ENCODE results near the gene CEP120. TPM values are rescaled to one million over a fixed set of nuclear protein-coding genes. Genes with fewer than 3 reads are reported as not detected.

Gene CEP120
- total and polyA plus RNA-seq, 4 experiments from 2014 or later, result 18.8 to 70.1 (median 50.5) TPM

DNA sequence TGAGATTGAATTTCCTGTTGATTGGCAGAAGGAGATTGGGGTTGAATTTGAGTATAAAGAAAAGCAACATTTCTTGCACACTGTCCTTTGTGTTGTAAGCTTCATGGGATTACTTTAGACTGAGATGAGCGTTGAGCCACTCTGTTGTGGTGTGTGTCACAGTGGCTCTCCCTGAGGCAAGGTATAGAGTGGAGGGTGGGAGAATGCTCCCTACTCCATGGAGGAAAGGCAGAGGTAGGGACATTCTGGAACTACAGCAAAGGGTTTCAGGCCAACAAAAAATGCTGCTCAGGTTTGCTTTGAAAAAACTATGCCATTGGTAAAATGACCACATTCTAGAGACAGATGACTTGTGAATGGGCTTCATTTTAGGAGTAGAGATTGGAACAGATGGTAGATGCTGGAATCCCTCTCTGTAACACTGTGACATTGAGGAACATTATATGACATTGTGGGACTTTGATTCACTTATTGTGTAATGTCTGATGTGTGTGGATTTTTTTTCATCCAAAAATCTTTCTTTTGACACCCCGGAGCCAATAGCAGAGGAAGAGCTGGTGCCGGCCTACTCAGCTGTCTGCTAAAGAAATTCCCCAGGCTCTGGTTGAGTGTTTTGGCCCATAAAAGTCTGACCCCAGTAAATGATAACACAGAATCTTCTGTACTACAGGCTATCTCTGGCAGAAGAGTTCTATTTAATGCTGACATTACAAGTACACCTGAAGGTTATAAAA is 6.2 kb upstream of the CEP120 start:
- H3K27me3 Mint-ChIP-seq, result peaks cover 0 to 3% of the 10 kb centered on the region in 2 donors
- H3K4me1 ChIP-seq (ENCODE audit: insufficient read depth, low read length), result peaks cover 1% of the 10 kb centered on the region
- H3K4me3 Mint-ChIP-seq, result no peak overlapping the region
- intact Hi-C loops (cut with micrococcal nuclease), result no loop called here
- H3K27ac Mint-ChIP-seq, result no peak overlapping the region
- no peaks in the 10 kb centered on the region for H3K36me3 Mint-ChIP-seq
- CTCF ChIA-PET (ENCODE audit: partially characterized antibody), result no interaction called here
- POLR2A ChIA-PET (ENCODE audit: partially characterized antibody), result no interaction called here
- H3K9me3 ChIP-seq (ENCODE audit: control insufficient read depth in 1 of 2, low read length in 2 of 2), result no peaks in the 10 kb centered on the region
- H3K27me3 ChIP-seq (ENCODE audit: insufficient read depth, low read length), result no peaks in the 10 kb centered on the region
- H3K27ac ChIP-seq (ENCODE audit: low read depth, low read length), result no peak overlapping the region
- H3K4me1 Mint-ChIP-seq, result peaks cover 2 to 8% (median 5%) of the 10 kb centered on the region in 4 donors
- no peak overlapping the region for H3K4me3 ChIP-seq (ENCODE audit: low read length in 2 of 2)
- no peaks in the 10 kb centered on the region for H3K9me3 Mint-ChIP-seq
- no peak for DNase-seq
- H3K36me3 ChIP-seq (ENCODE audit: insufficient read depth, low read length), result no peaks in the 10 kb centered on the region

DNA sequence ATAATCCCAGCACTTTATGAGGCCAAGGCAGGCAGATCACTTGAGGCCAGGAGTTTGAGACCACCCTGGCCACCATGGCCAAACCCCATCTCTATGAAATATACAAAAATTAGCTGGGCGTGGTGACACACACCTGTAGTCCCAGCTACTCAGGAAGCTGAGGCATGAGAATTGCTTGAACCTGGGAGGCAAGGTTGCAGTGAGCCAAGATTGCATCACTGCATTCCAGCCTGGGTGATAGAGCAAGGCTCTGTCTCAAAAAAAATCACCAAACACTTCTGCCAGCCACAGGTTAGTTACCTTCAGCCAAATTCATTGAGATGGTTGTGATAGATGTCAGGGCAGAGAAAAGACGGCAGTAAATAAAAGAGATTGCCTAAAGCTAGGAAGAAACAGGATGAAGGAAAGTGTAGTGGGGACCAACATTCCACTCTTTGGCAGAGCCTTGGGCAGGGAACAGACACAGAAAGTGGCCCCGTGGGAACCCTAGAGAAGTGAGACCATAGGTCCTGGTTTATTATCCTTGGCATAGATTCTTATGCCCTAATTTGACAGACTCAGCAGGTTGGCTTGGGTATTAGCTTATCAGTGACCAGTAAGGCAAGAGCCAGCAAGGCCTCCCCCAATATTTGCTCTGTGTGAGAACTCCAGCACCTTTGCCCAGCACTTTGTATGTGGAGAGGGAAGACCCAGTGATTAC is 5.5 kb upstream of the CEP120 start:
- peaks cover 5 to 15% (median 10%) of the 10 kb centered on the region in 4 donors for H3K4me1 Mint-ChIP-seq
- intact Hi-C loops (cut with micrococcal nuclease), result no loop called here
- Histone ChIP-seq H3K27ac (ENCODE audit: low read depth, low read length) (no peak overlapping the region), H3K9me3 (ENCODE audit: control insufficient read depth in 1 of 2, low read length in 2 of 2) (no peaks in the 10 kb centered on the region), H3K4me1 (ENCODE audit: insufficient read depth, low read length) (peaks cover 6% of the 10 kb centered on the region), H3K4me3 (ENCODE audit: low read length in 2 of 2) (no peak overlapping the region), H3K36me3 (ENCODE audit: insufficient read depth, low read length) (no peaks in the 10 kb centered on the region), H3K27me3 (ENCODE audit: insufficient read depth, low read length) (no peaks in the 10 kb centered on the region)
- H3K9me3 Mint-ChIP-seq, result no peaks in the 10 kb centered on the region
- H3K27me3 Mint-ChIP-seq, result peaks cover 0 to 3% of the 10 kb centered on the region in 2 donors
- ChIA-PET POLR2A (ENCODE audit: partially characterized antibody) (interaction anchor here (1.2 kb wide), 1 partner anchor 121 kb away, joined by 3 read pairs; no protein-coding TSS in a partner anchor), CTCF (ENCODE audit: partially characterized antibody) (no interaction called here)
- no peaks in the 10 kb centered on the region for H3K36me3 Mint-ChIP-seq
- no peak overlapping the region for H3K4me3 Mint-ChIP-seq
- no peak for DNase-seq
- no peak overlapping the region for H3K27ac Mint-ChIP-seq

DNA sequence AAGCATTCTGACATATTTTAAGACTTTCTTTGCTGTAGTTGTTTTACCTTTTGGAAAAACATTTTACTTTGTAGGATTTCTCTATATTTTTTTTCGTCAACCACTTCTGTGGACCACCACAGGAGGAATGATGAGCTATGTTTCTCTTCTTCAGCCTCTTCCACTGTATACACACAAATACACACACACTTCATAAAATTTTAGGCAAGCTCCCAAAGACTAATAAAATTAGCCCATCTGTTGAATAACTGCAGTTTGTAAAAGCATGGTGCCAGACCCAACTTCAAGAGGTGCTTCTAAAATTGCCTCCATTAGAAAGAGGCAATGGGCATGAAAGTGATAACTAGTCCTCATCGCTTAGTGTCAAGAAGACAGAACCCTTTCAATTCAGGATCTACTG is 4.1 kb upstream of the CEP120 start:
- Histone ChIP-seq H3K9me3 (ENCODE audit: control insufficient read depth in 1 of 2, low read length in 2 of 2) (no peaks in the 10 kb centered on the region), H3K36me3 (ENCODE audit: insufficient read depth, low read length) (no peaks in the 10 kb centered on the region), H3K27ac (ENCODE audit: low read depth, low read length) (no peak overlapping the region), H3K4me1 (ENCODE audit: insufficient read depth, low read length) (peaks cover 9% of the 10 kb centered on the region), H3K27me3 (ENCODE audit: insufficient read depth, low read length) (no peaks in the 10 kb centered on the region), H3K4me3 (ENCODE audit: low read length in 2 of 2) (no peak overlapping the region)
- intact Hi-C loops (cut with micrococcal nuclease), result no loop called here
- Mint-ChIP-seq H3K4me3 (no peak overlapping the region), H3K9me3 (peaks cover 0 to 2% (median 0%) of the 10 kb centered on the region in 8 donors), H3K27ac (no peak overlapping the region), H3K36me3 (no peaks in the 10 kb centered on the region), H3K27me3 (peaks cover 0 to 2% of the 10 kb centered on the region in 2 donors), H3K4me1 (peaks cover 5 to 18% (median 11%) of the 10 kb centered on the region in 4 donors)
- ChIA-PET CTCF (ENCODE audit: partially characterized antibody) (interaction anchor here (0.6 to 1.8 kb wide), 4 partner anchors 118 to 1466 kb away, joined by 3 to 5 read pairs (median 3); no protein-coding TSS in a partner anchor), POLR2A (ENCODE audit: partially characterized antibody) (interaction anchor here (1.3 kb wide), 1 partner anchor 84 kb away, joined by 3 read pairs; the partner anchor contains the start of gene CSNK1G3)
- DNase-seq, result no peak

DNA sequence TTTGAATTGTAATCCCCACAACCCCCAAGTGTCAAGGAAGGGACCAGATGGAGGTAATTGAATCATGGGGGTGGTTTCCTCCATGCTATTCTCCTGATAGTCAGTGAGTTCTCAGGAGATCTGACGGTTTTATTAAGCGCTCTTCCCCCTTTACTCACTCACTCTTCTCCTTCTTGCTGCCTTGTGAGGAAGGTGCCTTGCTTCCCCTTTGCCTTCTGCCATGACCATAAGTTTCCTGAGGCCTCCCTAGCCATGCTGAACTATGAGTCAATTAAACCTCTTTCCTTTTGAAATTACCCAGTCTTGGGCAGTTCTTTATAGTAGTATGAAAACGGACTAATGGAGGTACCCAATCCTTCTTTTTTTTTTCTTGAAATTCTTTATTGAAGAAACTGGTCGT is 2.2 kb upstream of the CEP120 start:
- Histone ChIP-seq H3K27ac (ENCODE audit: low read depth, low read length) (no peak overlapping the region), H3K27me3 (ENCODE audit: insufficient read depth, low read length) (no peaks in the 10 kb centered on the region), H3K9me3 (ENCODE audit: control insufficient read depth in 1 of 2, low read length in 2 of 2) (no peaks in the 10 kb centered on the region), H3K4me1 (ENCODE audit: insufficient read depth, low read length) (peaks cover 28% of the 10 kb centered on the region), H3K36me3 (ENCODE audit: insufficient read depth, low read length) (no peaks in the 10 kb centered on the region), H3K4me3 (ENCODE audit: low read length in 2 of 2) (no peak overlapping the region)
- Mint-ChIP-seq H3K4me1 (peaks cover 6 to 18% (median 12%) of the 10 kb centered on the region in 4 donors), H3K9me3 (peaks cover 0 to 2% (median 0%) of the 10 kb centered on the region in 8 donors), H3K27ac (peak overlapping the region in 6 of 7 donors; percentile 3 to 96 (median 83)), H3K27me3 (no peaks in the 10 kb centered on the region), H3K36me3 (peaks cover 0 to under 1% of the 10 kb centered on the region in 2 donors), H3K4me3 (peak overlapping the region; percentile 12 to 90 (median 53))
- no peak for DNase-seq
- CTCF ChIA-PET (ENCODE audit: partially characterized antibody), result interaction anchor here (1.8 kb wide), 1 partner anchor 119 kb away, joined by 5 read pairs; no protein-coding TSS in a partner anchor
- intact Hi-C loops (cut with micrococcal nuclease), result no loop called here
- POLR2A ChIA-PET (ENCODE audit: partially characterized antibody), result interaction anchor here (4.8 kb wide), 1 partner anchor 86 kb away, joined by 181 read pairs; the partner anchor contains the start of gene CSNK1G3

DNA sequence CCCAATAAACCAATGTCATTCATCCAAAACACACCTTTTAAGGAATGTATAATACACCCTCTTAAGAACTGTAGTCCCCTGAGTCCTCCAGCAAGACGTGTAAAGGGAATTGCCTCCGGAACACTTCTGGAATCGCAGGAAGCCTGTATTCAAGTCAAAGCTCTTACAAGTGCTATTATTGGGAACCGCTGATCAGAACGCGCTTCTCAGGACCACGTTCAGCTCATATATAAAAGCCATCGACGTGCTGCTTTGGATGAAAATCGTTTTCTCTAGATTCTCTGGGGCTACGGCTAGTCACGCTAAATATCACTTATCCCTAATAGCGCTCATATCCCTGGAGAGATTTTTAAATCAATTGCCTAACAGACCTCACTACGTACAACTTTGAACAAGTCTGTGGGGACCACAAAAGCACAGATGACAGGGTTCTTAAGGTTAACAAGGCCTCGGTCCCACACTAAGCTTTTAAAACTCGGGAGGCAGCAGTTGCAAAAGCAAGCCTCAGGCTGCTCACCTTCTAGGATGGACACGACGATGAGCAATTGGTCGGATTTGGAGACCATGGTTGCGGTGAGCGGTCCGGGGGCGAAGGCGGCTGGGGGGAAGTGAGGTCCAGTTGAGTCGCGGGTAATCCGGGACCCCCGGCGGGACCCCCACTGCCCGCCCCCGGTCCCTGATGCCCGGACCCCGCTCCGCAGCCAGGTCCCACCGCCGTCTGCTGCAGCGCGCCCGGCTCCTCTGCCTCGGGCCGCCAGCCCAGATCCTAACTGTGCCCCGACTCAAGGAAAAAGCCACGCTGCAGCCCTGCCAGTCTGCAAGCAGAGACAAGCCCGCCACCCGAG is 548 bp downstream of the CEP120 start:
- H3K4me1 Mint-ChIP-seq, result peaks cover 15 to 31% (median 22%) of the 10 kb centered on the region in 4 donors
- no peak overlapping the region for H3K4me3 Mint-ChIP-seq
- peaks cover 41% of the 10 kb centered on the region for H3K4me1 ChIP-seq (ENCODE audit: insufficient read depth, low read length)
- peak overlapping the region; percentile 71 to 77 for H3K4me3 ChIP-seq (ENCODE audit: low read length in 2 of 2)
- POLR2A ChIA-PET (ENCODE audit: partially characterized antibody), result interaction anchor here (0.7 to 4.8 kb wide), 33 partner anchors 8 to 1461 kb away, joined by 3 to 181 read pairs (median 5); partner anchors contain the start of genes CSNK1G3, SNX2, SNX24 and SRFBP1
- H3K9me3 Mint-ChIP-seq, result peaks cover 0 to 2% (median 0%) of the 10 kb centered on the region in 8 donors
- intact Hi-C loops (cut with micrococcal nuclease), result loop anchor here (1.0 to 5.0 kb wide), 7 partner anchors 50 to 1460 kb away; partner anchors contain the start of genes CSNK1G3 and SNX24
- peak overlapping the region; percentile 91 for H3K27ac ChIP-seq (ENCODE audit: low read depth, low read length)
- no peaks in the 10 kb centered on the region for H3K27me3 Mint-ChIP-seq
- DNase-seq, result peak in 4 of 5 donors; percentile 29 to 41 (median 38)
- H3K27me3 ChIP-seq (ENCODE audit: insufficient read depth, low read length), result no peaks in the 10 kb centered on the region
- CTCF ChIA-PET (ENCODE audit: partially characterized antibody), result interaction anchor here (0.9 to 3.2 kb wide), 37 partner anchors 10 to 1461 kb away, joined by 3 to 30 read pairs (median 6); partner anchors contain the start of genes CSNK1G3, SNX2, SNX24 and SRFBP1
- H3K36me3 Mint-ChIP-seq, result peaks cover 13 to 19% of the 10 kb centered on the region in 2 donors
- no peaks in the 10 kb centered on the region for H3K9me3 ChIP-seq (ENCODE audit: control insufficient read depth in 1 of 2, low read length in 2 of 2)
- peak overlapping the region in 2 of 7 donors; percentile 99 for H3K27ac Mint-ChIP-seq
- peaks cover 2% of the 10 kb centered on the region for H3K36me3 ChIP-seq (ENCODE audit: insufficient read depth, low read length)

DNA sequence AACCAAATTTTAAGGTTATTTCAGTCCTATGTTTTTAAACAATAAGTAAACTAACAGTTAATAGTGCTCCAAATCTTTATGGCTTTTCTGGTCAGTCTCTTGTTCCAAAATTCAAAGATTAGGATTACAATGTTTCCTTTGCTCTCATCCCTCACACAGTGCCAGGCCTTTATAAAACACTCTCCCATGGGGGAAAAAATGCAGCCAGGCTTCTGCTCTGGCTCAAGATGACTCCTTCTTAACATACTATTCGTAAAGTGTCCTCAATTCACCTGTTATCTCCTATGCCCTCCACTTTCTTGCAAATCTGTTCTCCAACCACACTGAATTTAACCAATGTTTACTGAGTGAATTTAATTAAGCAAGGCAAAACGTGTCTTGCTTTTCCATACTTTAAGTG is 1.4 kb downstream of the CEP120 start:
- Mint-ChIP-seq H3K4me3 (no peak overlapping the region), H3K9me3 (peaks cover 0 to 2% (median 0%) of the 10 kb centered on the region in 8 donors), H3K27me3 (no peaks in the 10 kb centered on the region), H3K27ac (no peak overlapping the region), H3K4me1 (peaks cover 18 to 37% (median 26%) of the 10 kb centered on the region in 4 donors), H3K36me3 (peaks cover 18 to 24% of the 10 kb centered on the region in 2 donors)
- intact Hi-C loops (cut with micrococcal nuclease), result loop anchor here (5.0 kb wide), 2 partner anchors 49 to 574 kb away; partner anchors contain the start of gene SNX24
- Histone ChIP-seq H3K4me1 (ENCODE audit: insufficient read depth, low read length) (peaks cover 41% of the 10 kb centered on the region), H3K27ac (ENCODE audit: low read depth, low read length) (peak overlapping the region; percentile 91), H3K9me3 (ENCODE audit: control insufficient read depth in 1 of 2, low read length in 2 of 2) (no peaks in the 10 kb centered on the region), H3K27me3 (ENCODE audit: insufficient read depth, low read length) (no peaks in the 10 kb centered on the region), H3K36me3 (ENCODE audit: insufficient read depth, low read length) (peaks cover 3% of the 10 kb centered on the region), H3K4me3 (ENCODE audit: low read length in 2 of 2) (peak overlapping the region; percentile 71 to 77)
- CTCF ChIA-PET (ENCODE audit: partially characterized antibody), result interaction anchor here (1.2 to 3.2 kb wide), 6 partner anchors 9 to 545 kb away, joined by 3 to 30 read pairs (median 10); no protein-coding TSS in a partner anchor
- POLR2A ChIA-PET (ENCODE audit: partially characterized antibody), result interaction anchor here (0.7 to 4.8 kb wide), 11 partner anchors 10 to 647 kb away, joined by 3 to 181 read pairs (median 17); partner anchors contain the start of genes CSNK1G3, SNX2 and SNX24
- no peak for DNase-seq
